ENCODE data around the gene CYBC1.

Gene CYBC1

GRCh38 chr17:82440991-82441627, 9.4 kb downstream of the CYBC1 start:
- Mint-ChIP-seq H3K27me3 (ENCODE audit: low read depth) (no peaks in the 10 kb centered on the region), H3K36me3 (ENCODE audit: low read depth) (peaks cover 4% of the 10 kb centered on the region), H3K27ac (no peak overlapping the region), H3K4me3 (no peak overlapping the region), H3K9me3 (no peaks in the 10 kb centered on the region), H3K4me1 (peaks cover 7% of the 10 kb centered on the region)
- TF ChIP-seq, protein P1, sequence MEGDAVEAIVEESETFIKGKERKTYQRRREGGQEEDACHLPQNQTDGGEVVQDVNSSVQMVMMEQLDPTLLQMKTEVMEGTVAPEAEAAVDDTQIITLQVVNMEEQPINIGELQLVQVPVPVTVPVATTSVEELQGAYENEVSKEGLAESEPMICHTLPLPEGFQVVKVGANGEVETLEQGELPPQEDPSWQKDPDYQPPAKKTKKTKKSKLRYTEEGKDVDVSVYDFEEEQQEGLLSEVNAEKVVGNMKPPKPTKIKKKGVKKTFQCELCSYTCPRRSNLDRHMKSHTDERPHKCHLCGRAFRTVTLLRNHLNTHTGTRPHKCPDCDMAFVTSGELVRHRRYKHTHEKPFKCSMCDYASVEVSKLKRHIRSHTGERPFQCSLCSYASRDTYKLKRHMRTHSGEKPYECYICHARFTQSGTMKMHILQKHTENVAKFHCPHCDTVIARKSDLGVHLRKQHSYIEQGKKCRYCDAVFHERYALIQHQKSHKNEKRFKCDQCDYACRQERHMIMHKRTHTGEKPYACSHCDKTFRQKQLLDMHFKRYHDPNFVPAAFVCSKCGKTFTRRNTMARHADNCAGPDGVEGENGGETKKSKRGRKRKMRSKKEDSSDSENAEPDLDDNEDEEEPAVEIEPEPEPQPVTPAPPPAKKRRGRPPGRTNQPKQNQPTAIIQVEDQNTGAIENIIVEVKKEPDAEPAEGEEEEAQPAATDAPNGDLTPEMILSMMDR (IDR thresholded peaks at IDR 0.05; ENCODE audit: unreplicated experiment in 3 of 3) = no peak

- Mint-ChIP-seq H3K27me3 (ENCODE audit: low read depth) (no peaks in the 10 kb centered on the region), H3K9me3 (no peaks in the 10 kb centered on the region), H3K4me1 (peaks cover 7% of the 10 kb centered on the region), H3K27ac (no peak overlapping the region), H3K4me3 (no peak overlapping the region), H3K36me3 (ENCODE audit: low read depth) (peaks cover 4% of the 10 kb centered on the region)
- TF ChIP-seq, protein P1 (IDR thresholded peaks at IDR 0.05; ENCODE audit: unreplicated experiment in 3 of 3) = no peak
These were observed 10.0 kb downstream of the CYBC1 start for GRCh38 chr17:82440469-82440981.

- Mint-ChIP-seq H3K27me3 (ENCODE audit: low read depth) (no peaks in the 10 kb centered on the region), H3K9me3 (no peaks in the 10 kb centered on the region), H3K36me3 (ENCODE audit: low read depth) (peaks cover 4% of the 10 kb centered on the region), H3K4me1 (peaks cover 7% of the 10 kb centered on the region), H3K4me3 (no peak overlapping the region), H3K27ac (no peak overlapping the region)
- TF ChIP-seq, protein P1 (IDR thresholded peaks at IDR 0.05; ENCODE audit: unreplicated experiment in 3 of 3) = no peak
These were observed 10.7 kb downstream of the CYBC1 start for GRCh38 chr17:82439829-82440365.

GRCh38 chr17:82439194-82439828, 11.2 kb downstream of the CYBC1 start:
- H3K36me3 Mint-ChIP-seq (ENCODE audit: low read depth) = peaks cover 4% of the 10 kb centered on the region
- no peaks in the 10 kb centered on the region for H3K27me3 Mint-ChIP-seq (ENCODE audit: low read depth)
- H3K4me1 Mint-ChIP-seq = peaks cover 7% of the 10 kb centered on the region
- no peaks in the 10 kb centered on the region for H3K9me3 Mint-ChIP-seq
- H3K27ac Mint-ChIP-seq = no peak overlapping the region
- TF ChIP-seq, protein P1 (IDR thresholded peaks at IDR 0.05; ENCODE audit: unreplicated experiment in 3 of 3) = no peak
- H3K4me3 Mint-ChIP-seq = no peak overlapping the region

- peaks cover 4% of the 10 kb centered on the region for H3K36me3 Mint-ChIP-seq (ENCODE audit: low read depth)
- no peak overlapping the region for H3K4me3 Mint-ChIP-seq
- H3K4me1 Mint-ChIP-seq = peaks cover 7% of the 10 kb centered on the region
- no peak overlapping the region for H3K27ac Mint-ChIP-seq
- TF ChIP-seq, protein P1 (IDR thresholded peaks at IDR 0.05; ENCODE audit: unreplicated experiment in 3 of 3) = no peak
- no peaks in the 10 kb centered on the region for H3K9me3 Mint-ChIP-seq
- H3K27me3 Mint-ChIP-seq (ENCODE audit: low read depth) = no peaks in the 10 kb centered on the region
These were observed 12.0 kb downstream of the CYBC1 start for GRCh38 chr17:82438401-82439193.

All from nephron (organoid).